Measurements from ENCODE around the gene LCE1B.

DNA sequence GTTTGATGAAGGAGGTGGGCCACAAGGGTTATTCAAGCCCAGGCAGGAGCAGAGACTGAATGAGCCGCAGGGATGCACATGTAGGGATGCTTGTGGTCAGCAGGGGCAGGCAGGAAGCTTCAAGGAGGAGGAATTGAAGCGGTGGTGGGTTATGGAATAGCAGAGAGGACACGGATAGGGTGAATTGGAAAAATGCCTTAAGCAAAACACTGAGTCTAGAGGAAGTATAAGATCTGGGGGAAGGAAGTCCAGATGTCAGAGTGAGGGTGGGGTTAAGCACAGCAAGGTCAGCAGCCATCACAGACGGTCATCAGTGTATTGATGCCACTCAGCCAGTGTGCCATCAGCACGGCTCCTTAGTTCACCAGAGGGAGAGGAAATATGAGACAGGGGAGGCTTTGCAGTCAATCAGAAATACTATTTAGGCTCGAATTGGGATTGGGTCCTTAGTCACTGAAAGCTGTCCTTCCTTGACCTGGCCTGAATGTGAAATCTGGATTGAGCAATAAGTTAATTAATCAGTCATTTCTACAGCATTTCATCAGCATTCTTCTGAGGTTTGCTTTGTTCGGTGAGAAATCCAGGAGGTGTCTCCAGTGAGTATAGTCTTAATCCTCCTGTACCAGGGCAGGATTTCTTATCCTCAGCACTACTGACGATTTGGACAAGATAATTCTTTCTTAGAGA is 42.8 kb upstream of the LCE1B start:
- TF ChIP-seq CTCF (IDR thresholded peaks at IDR 0.05; ENCODE audit: low read depth, low read length) (no peak), MAX (IDR thresholded peaks at IDR 0.05; ENCODE audit: low read depth, low read length) (no peak)

All from NB4 (cell line).